ENCODE measurements around the gene GLO1.

DNA sequence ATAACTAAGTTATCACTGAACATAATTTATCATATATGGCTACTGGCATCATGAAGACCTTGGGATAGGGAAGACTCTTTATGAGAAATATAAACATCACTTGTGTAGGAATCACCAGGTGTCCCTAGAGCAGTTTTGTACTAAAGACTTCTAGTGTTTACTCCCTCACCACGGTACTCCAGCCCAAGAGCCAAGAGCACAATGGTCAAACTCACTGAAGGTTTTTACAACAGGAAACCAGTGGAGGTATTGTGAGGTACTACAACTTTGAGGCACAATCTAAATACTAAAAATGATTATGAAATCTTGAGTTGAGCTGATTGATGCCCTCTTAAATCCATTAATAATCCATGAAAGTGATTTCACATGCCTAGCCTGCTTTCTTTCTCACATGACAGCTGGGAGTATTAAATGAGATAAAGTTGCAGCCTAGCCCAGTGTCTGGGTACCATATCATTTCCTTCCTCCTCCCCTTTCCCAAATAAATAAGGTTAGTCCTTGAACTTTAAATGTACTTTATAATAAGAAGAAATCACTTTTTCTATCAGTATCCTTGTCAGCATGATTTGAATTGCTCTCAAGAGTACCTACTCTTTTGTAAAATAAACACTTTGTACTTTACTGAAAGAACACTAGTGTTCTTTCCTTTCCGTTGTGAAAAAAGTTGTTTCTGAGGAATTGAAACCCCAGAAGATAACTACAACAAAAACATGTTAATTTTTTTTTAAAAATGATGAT, 26.5 kb downstream of the GLO1 start:
- TF ChIP-seq, protein P1, sequence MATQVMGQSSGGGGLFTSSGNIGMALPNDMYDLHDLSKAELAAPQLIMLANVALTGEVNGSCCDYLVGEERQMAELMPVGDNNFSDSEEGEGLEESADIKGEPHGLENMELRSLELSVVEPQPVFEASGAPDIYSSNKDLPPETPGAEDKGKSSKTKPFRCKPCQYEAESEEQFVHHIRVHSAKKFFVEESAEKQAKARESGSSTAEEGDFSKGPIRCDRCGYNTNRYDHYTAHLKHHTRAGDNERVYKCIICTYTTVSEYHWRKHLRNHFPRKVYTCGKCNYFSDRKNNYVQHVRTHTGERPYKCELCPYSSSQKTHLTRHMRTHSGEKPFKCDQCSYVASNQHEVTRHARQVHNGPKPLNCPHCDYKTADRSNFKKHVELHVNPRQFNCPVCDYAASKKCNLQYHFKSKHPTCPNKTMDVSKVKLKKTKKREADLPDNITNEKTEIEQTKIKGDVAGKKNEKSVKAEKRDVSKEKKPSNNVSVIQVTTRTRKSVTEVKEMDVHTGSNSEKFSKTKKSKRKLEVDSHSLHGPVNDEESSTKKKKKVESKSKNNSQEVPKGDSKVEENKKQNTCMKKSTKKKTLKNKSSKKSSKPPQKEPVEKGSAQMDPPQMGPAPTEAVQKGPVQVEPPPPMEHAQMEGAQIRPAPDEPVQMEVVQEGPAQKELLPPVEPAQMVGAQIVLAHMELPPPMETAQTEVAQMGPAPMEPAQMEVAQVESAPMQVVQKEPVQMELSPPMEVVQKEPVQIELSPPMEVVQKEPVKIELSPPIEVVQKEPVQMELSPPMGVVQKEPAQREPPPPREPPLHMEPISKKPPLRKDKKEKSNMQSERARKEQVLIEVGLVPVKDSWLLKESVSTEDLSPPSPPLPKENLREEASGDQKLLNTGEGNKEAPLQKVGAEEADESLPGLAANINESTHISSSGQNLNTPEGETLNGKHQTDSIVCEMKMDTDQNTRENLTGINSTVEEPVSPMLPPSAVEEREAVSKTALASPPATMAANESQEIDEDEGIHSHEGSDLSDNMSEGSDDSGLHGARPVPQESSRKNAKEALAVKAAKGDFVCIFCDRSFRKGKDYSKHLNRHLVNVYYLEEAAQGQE (IDR thresholded peaks at IDR 0.05; ENCODE audit: insufficient read depth in 1 of 2, low read depth in 2 of 2, low read length in 2 of 2): no peak
- TF ChIP-seq POLR2AphosphoS5 (IDR thresholded peaks at IDR 0.05; ENCODE audit: low read depth, low read length) (no peak), SIN3A (IDR thresholded peaks at IDR 0.05; ENCODE audit: borderline replicate concordance, insufficient read depth, low read length) (no peak), TAF1 (IDR thresholded peaks at IDR 0.05; ENCODE audit: borderline replicate concordance, insufficient read depth, low read length) (no peak)
